IPS-NIHi7 (cell line): ENCODE results near the gene GRM8.

Source experiments
- DNase-seq: peaks from one replicate; pipeline ENCODE4 v3.0.0; 2012; ENCODE audit warnings: mixed read lengths; ENCODE audit errors: extremely low spot score

The GRM8 gene

GRCh38 chr7:127230192-127230925 is 22.4 kb downstream of the GRM8 start:
- no peak for DNase-seq

GRCh38 chr7:127226685-127227374 is 25.9 kb downstream of the GRM8 start:
- peak; percentile 53 for DNase-seq

GRCh38 chr7:127221731-127222130 is 31.0 kb downstream of the GRM8 start:
- DNase-seq, result no peak

- DNase-seq, result no peak
Observed at GRCh38 chr7:127214956-127215718, 37.6 kb downstream of the GRM8 start.

- no peak for DNase-seq
Observed at GRCh38 chr7:127209886-127210285, 42.9 kb downstream of the GRM8 start.

- DNase-seq, result no peak
Observed at GRCh38 chr7:127208860-127209259, 43.9 kb downstream of the GRM8 start.

GRCh38 chr7:127208351-127208750 is 44.4 kb downstream of the GRM8 start:
- DNase-seq, result no peak

- no peak for DNase-seq
Observed at GRCh38 chr7:127207806-127208205, 44.9 kb downstream of the GRM8 start.

GRCh38 chr7:127207230-127207629 is 45.5 kb downstream of the GRM8 start:
- no peak for DNase-seq

GRCh38 chr7:127194571-127194970 is 58.2 kb downstream of the GRM8 start:
- DNase-seq, result no peak

- peak; percentile 27 for DNase-seq
Observed at GRCh38 chr7:127189886-127190285, 62.9 kb downstream of the GRM8 start.

- no peak for DNase-seq
Observed at GRCh38 chr7:127189074-127189473, 63.7 kb downstream of the GRM8 start.

GRCh38 chr7:127187740-127188139 is 65.0 kb downstream of the GRM8 start:
- no peak for DNase-seq

GRCh38 chr7:127186686-127187085 is 66.1 kb downstream of the GRM8 start:
- no peak for DNase-seq

GRCh38 chr7:127177156-127177555 is 75.6 kb downstream of the GRM8 start:
- no peak for DNase-seq

- no peak for DNase-seq
Observed at GRCh38 chr7:127162366-127162765, 90.4 kb downstream of the GRM8 start.

- DNase-seq, result peak; percentile 55
Observed at GRCh38 chr7:127158659-127159058, 94.1 kb downstream of the GRM8 start.

GRCh38 chr7:127154958-127155357 is 97.8 kb downstream of the GRM8 start:
- DNase-seq, result no peak

- peak; percentile 12 for DNase-seq
Observed at GRCh38 chr7:127154101-127154500, 98.6 kb downstream of the GRM8 start.

GRCh38 chr7:127153315-127153714 is 99.4 kb downstream of the GRM8 start:
- DNase-seq, result no peak

GRCh38 chr7:127152423-127152822 is 100.3 kb downstream of the GRM8 start:
- no peak for DNase-seq

GRCh38 chr7:127151379-127151778 is 101.4 kb downstream of the GRM8 start:
- no peak for DNase-seq

- DNase-seq, result peak; percentile 50
Observed at GRCh38 chr7:127150543-127150942, 102.2 kb downstream of the GRM8 start.
